ENCODE measurements around the gene SMC1A.

- no peak for TF ChIP-seq POLR2A (IDR thresholded peaks at IDR 0.05)
- TF ChIP-seq, protein P1, sequence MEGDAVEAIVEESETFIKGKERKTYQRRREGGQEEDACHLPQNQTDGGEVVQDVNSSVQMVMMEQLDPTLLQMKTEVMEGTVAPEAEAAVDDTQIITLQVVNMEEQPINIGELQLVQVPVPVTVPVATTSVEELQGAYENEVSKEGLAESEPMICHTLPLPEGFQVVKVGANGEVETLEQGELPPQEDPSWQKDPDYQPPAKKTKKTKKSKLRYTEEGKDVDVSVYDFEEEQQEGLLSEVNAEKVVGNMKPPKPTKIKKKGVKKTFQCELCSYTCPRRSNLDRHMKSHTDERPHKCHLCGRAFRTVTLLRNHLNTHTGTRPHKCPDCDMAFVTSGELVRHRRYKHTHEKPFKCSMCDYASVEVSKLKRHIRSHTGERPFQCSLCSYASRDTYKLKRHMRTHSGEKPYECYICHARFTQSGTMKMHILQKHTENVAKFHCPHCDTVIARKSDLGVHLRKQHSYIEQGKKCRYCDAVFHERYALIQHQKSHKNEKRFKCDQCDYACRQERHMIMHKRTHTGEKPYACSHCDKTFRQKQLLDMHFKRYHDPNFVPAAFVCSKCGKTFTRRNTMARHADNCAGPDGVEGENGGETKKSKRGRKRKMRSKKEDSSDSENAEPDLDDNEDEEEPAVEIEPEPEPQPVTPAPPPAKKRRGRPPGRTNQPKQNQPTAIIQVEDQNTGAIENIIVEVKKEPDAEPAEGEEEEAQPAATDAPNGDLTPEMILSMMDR (IDR thresholded peaks at IDR 0.05), result no peak
Observed at GRCh38 chrX:53442322-53442631, 19.8 kb upstream of the SMC1A start.

All from right lobe of liver (tissue), 4 donors.